ENCODE results near the gene UBE2S.
A peak's percentile ranks its signal among the peaks of the same experiment; 100 is the strongest.

Gene UBE2S

GRCh38 chr19:55442372-55442961 lies 34.9 kb upstream of the UBE2S start:
- ChIA-PET CTCF (interaction anchor here (1.7 kb wide), 1 partner anchor 24 kb away, joined by 5 read pairs; no protein-coding TSS in a partner anchor), POLR2A (interaction anchor here (0.6 kb wide), 1 partner anchor 33 kb away, joined by 5 read pairs; no protein-coding TSS in a partner anchor)
- Histone ChIP-seq H3K4me1 (ENCODE audit: control insufficient read depth, insufficient read depth, low read length) (peaks cover 3% of the 10 kb centered on the region; the same call in 1 of the 2 replicates), H3K27ac (ENCODE audit: extremely low read depth, low read depth, low read length) (no peak overlapping the region), H3K9me3 (ENCODE audit: control insufficient read depth, insufficient read depth, low read depth, low read length) (no peaks in the 10 kb centered on the region), H3K36me3 (ENCODE audit: control insufficient read depth in 2 of 2, insufficient read depth in 1 of 2, low read length in 2 of 2) (no peaks in the 10 kb centered on the region), H3K4me3 (ENCODE audit: low read depth, low read length) (0 out of 2 replicates have a peak overlapping the region, but pooled peaks have one; percentile 3)
- TF ChIP-seq ZNF169 (tag by site-specific recombination; IDR thresholded peaks at IDR 0.05) (no peak), ZIC2 (tag by site-specific recombination; IDR thresholded peaks at IDR 0.05) (no peak), YY2 (tag by site-specific recombination; IDR thresholded peaks at IDR 0.05) (no peak), ATF2 (tag by site-specific recombination; IDR thresholded peaks at IDR 0.05; ENCODE audit: low read depth) (no peak), PRDM10 (tag by site-specific recombination; IDR thresholded peaks at IDR 0.05) (no peak), ZNF19 (tag by site-specific recombination; IDR thresholded peaks at IDR 0.05; ENCODE audit: low read depth) (no peak), GLI2 (tag by site-specific recombination; IDR thresholded peaks at IDR 0.05; ENCODE audit: borderline replicate concordance, low read depth) (no peak), OVOL3 (tag by site-specific recombination; IDR thresholded peaks at IDR 0.05) (no peak), ZBTB49 (tag by site-specific recombination; IDR thresholded peaks at IDR 0.05; ENCODE audit: low read depth) (no peak), HIC1 (tag by site-specific recombination; IDR thresholded peaks at IDR 0.05) (no peak), ZSCAN23 (tag by site-specific recombination; IDR thresholded peaks at IDR 0.05) (no peak), ZNF10 (tag by site-specific recombination; IDR thresholded peaks at IDR 0.05) (no peak), ZNF324 (tag by site-specific recombination; IDR thresholded peaks at IDR 0.05) (no peak), ZNF132 (tag by site-specific recombination; IDR thresholded peaks at IDR 0.05; ENCODE audit: borderline replicate concordance) (no peak), ZNF248 (tag by site-specific recombination; IDR thresholded peaks at IDR 0.05) (no peak), ZSCAN16 (tag by site-specific recombination; IDR thresholded peaks at IDR 0.05) (no peak), ZNF660 (tag by site-specific recombination; IDR thresholded peaks at IDR 0.05) (no peak), ZNF302 (tag by site-specific recombination; IDR thresholded peaks at IDR 0.05; ENCODE audit: low read depth) (no peak)
- TF ChIP-seq, protein P1, sequence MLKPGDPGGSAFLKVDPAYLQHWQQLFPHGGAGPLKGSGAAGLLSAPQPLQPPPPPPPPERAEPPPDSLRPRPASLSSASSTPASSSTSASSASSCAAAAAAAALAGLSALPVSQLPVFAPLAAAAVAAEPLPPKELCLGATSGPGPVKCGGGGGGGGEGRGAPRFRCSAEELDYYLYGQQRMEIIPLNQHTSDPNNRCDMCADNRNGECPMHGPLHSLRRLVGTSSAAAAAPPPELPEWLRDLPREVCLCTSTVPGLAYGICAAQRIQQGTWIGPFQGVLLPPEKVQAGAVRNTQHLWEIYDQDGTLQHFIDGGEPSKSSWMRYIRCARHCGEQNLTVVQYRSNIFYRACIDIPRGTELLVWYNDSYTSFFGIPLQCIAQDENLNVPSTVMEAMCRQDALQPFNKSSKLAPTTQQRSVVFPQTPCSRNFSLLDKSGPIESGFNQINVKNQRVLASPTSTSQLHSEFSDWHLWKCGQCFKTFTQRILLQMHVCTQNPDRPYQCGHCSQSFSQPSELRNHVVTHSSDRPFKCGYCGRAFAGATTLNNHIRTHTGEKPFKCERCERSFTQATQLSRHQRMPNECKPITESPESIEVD (tag by site-specific recombination; IDR thresholded peaks at IDR 0.05), result no peak

All from HEK293 (cell line).